NT2/D1 (cell line): Measurements from ENCODE around the gene DPF1.

ENCODE experiments used
- DNase-seq: peaks from one replicate; pipeline ENCODE4 v3.0.0-alpha.2; 2011; ENCODE audit warnings: low read depth, low spot score
- H3K27me3 ChIP-seq: 2 replicates; pipeline ENCODE4 v1.6.0; 2011; ENCODE audit warnings: mild to moderate bottlenecking; ENCODE audit not compliant: insufficient read length, insufficient read depth
- H3K36me3 ChIP-seq: 2 replicates; pipeline ENCODE4 v1.6.1; 2011; ENCODE audit warnings: mild to moderate bottlenecking, low read length, mixed read lengths; ENCODE audit not compliant: insufficient read depth, insufficient read length
- H3K4me1 ChIP-seq: 2 replicates; pipeline ENCODE4 v1.5.1; 2011; ENCODE audit not compliant: insufficient read depth, insufficient read length
- H3K4me3 ChIP-seq: 2 replicates; pipeline ENCODE4 v1.5.1; 2011; ENCODE audit warnings: low read depth; ENCODE audit not compliant: insufficient read length
- H3K9ac ChIP-seq: 2 replicates; pipeline ENCODE4 v1.6.0; 2011; ENCODE audit warnings: low read depth; ENCODE audit not compliant: insufficient read length
- H3K9me3 ChIP-seq: 2 replicates; pipeline ENCODE4 v1.5.1; 2011; ENCODE audit warnings: mild to moderate bottlenecking, low read length; ENCODE audit not compliant: insufficient read depth
- SUZ12 ChIP-seq: IDR thresholded peaks from 2 replicates; pipeline ENCODE4 v1.6.1; 2011; ENCODE audit not compliant: insufficient read length, insufficient read depth; ENCODE audit errors: extremely low read depth
- YY1 ChIP-seq: IDR thresholded peaks from 2 replicates; pipeline ENCODE4 v1.6.1; 2011; ENCODE audit not compliant: insufficient read length, insufficient read depth
- ZNF274 ChIP-seq: IDR thresholded peaks from 2 replicates; pipeline ENCODE4 v1.6.1; 2011; ENCODE audit warnings: mild to moderate bottlenecking, low read depth, low read length

Gene DPF1

GRCh38 chr19:38224014-38224862 is at the start of gene DPF1:
Gene DPF1, minus strand, starts transcription at chr19:38224222. Its CDS starts 80 bp downstream, at chr19:38224142.
- peak within 1 kb of the TSS; percentile 67 for H3K9ac ChIP-seq

DNA sequence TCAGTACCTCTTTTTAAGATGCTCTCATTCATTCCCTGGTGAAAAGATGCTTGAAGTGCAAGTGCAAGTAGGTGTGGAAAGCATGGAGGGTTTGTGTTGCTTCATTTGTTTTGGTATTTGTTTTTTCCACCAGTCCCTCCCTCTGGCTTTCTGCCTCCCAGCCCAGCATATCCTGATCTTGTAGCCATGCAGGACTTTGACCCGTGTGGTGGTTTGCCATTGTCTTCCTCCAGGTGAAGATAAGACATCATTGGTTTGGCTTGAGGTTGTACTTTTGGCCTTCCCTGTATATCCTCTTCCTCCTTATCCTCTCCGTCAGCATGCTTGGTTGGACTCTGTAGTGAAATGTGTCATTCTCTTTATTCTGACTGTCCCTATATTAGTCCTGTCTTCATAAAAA is 49.5 kb upstream of the DPF1 start:
- peaks cover 6% of the 10 kb centered on the region for H3K4me1 ChIP-seq
- H3K9ac ChIP-seq: no peak overlapping the region
- no peaks in the 10 kb centered on the region for H3K9me3 ChIP-seq
- DNase-seq: no peak
- TF ChIP-seq YY1: no peak
- no peak for TF ChIP-seq ZNF274
- no peak for TF ChIP-seq SUZ12
- no peaks in the 10 kb centered on the region for H3K27me3 ChIP-seq
- H3K36me3 ChIP-seq: peaks cover 12% of the 10 kb centered on the region
- no peak overlapping the region for H3K4me3 ChIP-seq

More at GRCh38 chr19:38224014-38224862, at the start of gene DPF1:
- Histone ChIP-seq H3K27me3 (peaks cover 10% of the 10 kb centered on the region), H3K4me1 (peaks cover 12% of the 10 kb centered on the region), H3K4me3 (peak within 1 kb of the TSS; percentile 74), H3K36me3 (peaks cover 8% of the 10 kb centered on the region), H3K9me3 (no peaks in the 10 kb centered on the region)
- no peak for TF ChIP-seq ZNF274
- no peak for TF ChIP-seq SUZ12
- TF ChIP-seq YY1: no peak
- no peak for DNase-seq

GRCh38 chr19:38270587-38271167 is 46.7 kb upstream of the DPF1 start:
- H3K9me3 ChIP-seq: no peaks in the 10 kb centered on the region
- H3K27me3 ChIP-seq: no peaks in the 10 kb centered on the region
- peaks cover 13% of the 10 kb centered on the region for H3K4me1 ChIP-seq
- DNase-seq: no peak
- H3K4me3 ChIP-seq: no peak overlapping the region
- H3K9ac ChIP-seq: no peak overlapping the region
- H3K36me3 ChIP-seq: peaks cover 13% of the 10 kb centered on the region
- TF ChIP-seq YY1 (no peak), SUZ12 (no peak), ZNF274 (no peak)

GRCh38 chr19:38268539-38268938 is 44.5 kb upstream of the DPF1 start:
- H3K27me3 ChIP-seq: no peaks in the 10 kb centered on the region
- peaks cover 8% of the 10 kb centered on the region for H3K36me3 ChIP-seq
- no peak overlapping the region for H3K4me3 ChIP-seq
- H3K9ac ChIP-seq: no peak overlapping the region
- no peaks in the 10 kb centered on the region for H3K9me3 ChIP-seq
- peaks cover 15% of the 10 kb centered on the region for H3K4me1 ChIP-seq
- no peak for TF ChIP-seq SUZ12
- no peak for DNase-seq

DNA sequence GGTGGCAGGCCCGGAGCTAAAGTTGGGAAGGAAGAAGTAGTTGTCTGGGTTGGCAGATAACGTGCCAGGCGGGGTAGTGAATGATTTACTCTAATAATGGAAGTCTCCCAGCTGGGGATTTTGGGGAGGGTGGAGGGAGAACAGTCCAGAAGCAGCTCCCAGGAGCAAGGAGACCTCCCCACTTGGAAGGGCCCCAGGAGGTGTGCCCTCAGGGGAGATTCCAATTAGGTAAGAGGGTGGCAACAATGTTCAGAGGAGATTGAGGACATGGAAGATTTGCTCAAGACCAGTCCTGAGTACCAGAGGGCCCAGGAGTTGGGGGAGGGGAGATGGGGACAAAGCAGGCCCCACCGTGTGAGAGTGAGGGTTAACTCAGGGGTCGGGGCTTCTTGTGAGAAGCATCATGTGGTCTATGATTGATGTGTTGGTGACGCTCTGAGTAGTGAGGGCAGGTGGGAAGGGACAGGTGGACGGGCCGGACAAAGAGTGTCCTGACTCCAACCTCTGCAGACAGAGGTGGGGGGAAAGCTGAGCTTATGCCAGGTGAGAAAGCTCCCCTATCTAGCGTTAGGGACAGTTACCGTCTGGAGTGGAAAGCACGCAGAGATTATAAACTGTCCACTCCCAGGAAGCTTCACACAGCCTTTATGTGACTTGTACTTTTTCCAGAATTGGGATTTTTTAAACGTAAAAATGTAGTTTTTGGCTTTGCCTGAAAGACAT is 43.9 kb upstream of the DPF1 start:
- no peaks in the 10 kb centered on the region for H3K27me3 ChIP-seq
- H3K9ac ChIP-seq: peak overlapping the region; percentile 59
- no peaks in the 10 kb centered on the region for H3K9me3 ChIP-seq
- H3K4me1 ChIP-seq: peaks cover 13% of the 10 kb centered on the region
- H3K36me3 ChIP-seq: peaks cover 3% of the 10 kb centered on the region
- H3K4me3 ChIP-seq: no peak overlapping the region
- no peak for DNase-seq
- no peak for TF ChIP-seq YY1
- TF ChIP-seq ZNF274: no peak
- no peak for TF ChIP-seq SUZ12

DNA sequence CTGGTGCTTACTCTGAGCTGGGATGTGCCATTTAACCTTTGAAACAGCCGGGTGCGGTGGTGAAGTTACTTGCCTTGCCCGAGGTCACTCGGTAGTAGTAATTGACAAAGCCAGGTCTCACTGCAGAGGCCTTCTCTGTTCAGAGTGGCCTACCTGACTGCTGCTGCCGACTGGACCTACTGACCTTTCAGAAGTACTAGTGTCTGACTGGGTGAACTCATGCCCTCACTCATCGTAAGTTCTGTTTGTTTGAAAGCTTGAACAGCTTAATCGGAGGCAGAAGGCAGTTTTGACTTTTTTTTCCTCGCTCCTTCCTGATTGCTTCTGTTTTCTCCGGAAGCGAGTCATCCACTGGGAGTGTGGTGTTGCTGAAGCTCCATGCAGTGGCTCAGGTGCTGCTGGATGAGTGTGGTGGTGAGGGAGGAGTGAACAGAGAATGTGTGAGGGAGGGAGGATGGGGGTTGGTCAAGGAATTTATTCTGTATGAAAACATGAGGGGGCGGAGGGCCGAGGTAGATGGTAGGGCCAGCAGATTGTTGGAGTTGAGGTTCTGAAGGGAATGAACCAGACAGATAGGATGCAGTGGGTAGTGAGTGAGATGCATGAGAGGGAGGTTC is 43.1 kb upstream of the DPF1 start:
- no peak for DNase-seq
- H3K4me1 ChIP-seq: peaks cover 13% of the 10 kb centered on the region
- TF ChIP-seq ZNF274 (no peak), SUZ12 (no peak), YY1 (no peak)
- H3K9me3 ChIP-seq: no peaks in the 10 kb centered on the region
- peak overlapping the region; percentile 58 for H3K9ac ChIP-seq
- no peaks in the 10 kb centered on the region for H3K27me3 ChIP-seq
- no peak overlapping the region for H3K4me3 ChIP-seq
- peaks cover 3% of the 10 kb centered on the region for H3K36me3 ChIP-seq

- Histone ChIP-seq H3K27me3 (no peaks in the 10 kb centered on the region), H3K36me3 (peaks cover 3% of the 10 kb centered on the region), H3K9ac (peak overlapping the region; percentile 94), H3K4me3 (peak overlapping the region; percentile 82), H3K9me3 (no peaks in the 10 kb centered on the region), H3K4me1 (peaks cover 13% of the 10 kb centered on the region)
- no peak for DNase-seq
- no peak for TF ChIP-seq SUZ12
- TF ChIP-seq ZNF274: no peak
- TF ChIP-seq YY1: no peak
These were observed 42.0 kb upstream of the DPF1 start for GRCh38 chr19:38265921-38266429.
